Measurements from ENCODE around the gene ADAM12. TPM values are rescaled to one million over a fixed set of nuclear protein-coding genes. Genes with fewer than 3 reads are reported as not detected.
A peak's percentile ranks its signal among the peaks of the same experiment; 100 is the strongest.

ADAM12 gene
- total RNA-seq, 1 donor from 2014 or later = 100 TPM

- no peak for FAIRE-seq
- Histone ChIP-seq H3K27me3 (ENCODE audit: insufficient read depth, low read length) (no peaks in the 10 kb centered on the region), H3K4me1 (ENCODE audit: insufficient read depth, low read length) (peaks cover 29% of the 10 kb centered on the region), H3K27ac (ENCODE audit: low read depth, low read length) (no peak overlapping the region), H3K9ac (ENCODE audit: low read length) (no peak overlapping the region), H3K4me2 (ENCODE audit: low read length) (no peak overlapping the region), H3K36me3 (ENCODE audit: insufficient read depth, low read length) (peaks cover 35% of the 10 kb centered on the region), H3K79me2 (ENCODE audit: insufficient read depth, low read length) (no peaks in the 10 kb centered on the region), H2AFZ (ENCODE audit: low read depth, low read length) (no peak overlapping the region), H4K20me1 (ENCODE audit: insufficient read depth, low read length) (no peaks in the 10 kb centered on the region), H3K9me3 (ENCODE audit: insufficient read depth, low read depth, low read length) (no peaks in the 10 kb centered on the region), H3K4me3 (ENCODE audit: insufficient read depth, low read depth, low read length) (no peak overlapping the region)
- H3K9me3 Mint-ChIP-seq (ENCODE audit: unreplicated experiment) = peaks cover 10% of the 10 kb centered on the region
- H3K27ac Mint-ChIP-seq (ENCODE audit: unreplicated experiment) = peak overlapping the region; percentile 53
- H3K4me1 Mint-ChIP-seq (ENCODE audit: low read depth, unreplicated experiment) = peaks cover 44% of the 10 kb centered on the region
- no peak overlapping the region for H3K4me3 Mint-ChIP-seq (ENCODE audit: unreplicated experiment)
- no peak for TF ChIP-seq EZH2 (IDR thresholded peaks at IDR 0.05; ENCODE audit: insufficient read depth, low read length)
- TF ChIP-seq, protein P1, sequence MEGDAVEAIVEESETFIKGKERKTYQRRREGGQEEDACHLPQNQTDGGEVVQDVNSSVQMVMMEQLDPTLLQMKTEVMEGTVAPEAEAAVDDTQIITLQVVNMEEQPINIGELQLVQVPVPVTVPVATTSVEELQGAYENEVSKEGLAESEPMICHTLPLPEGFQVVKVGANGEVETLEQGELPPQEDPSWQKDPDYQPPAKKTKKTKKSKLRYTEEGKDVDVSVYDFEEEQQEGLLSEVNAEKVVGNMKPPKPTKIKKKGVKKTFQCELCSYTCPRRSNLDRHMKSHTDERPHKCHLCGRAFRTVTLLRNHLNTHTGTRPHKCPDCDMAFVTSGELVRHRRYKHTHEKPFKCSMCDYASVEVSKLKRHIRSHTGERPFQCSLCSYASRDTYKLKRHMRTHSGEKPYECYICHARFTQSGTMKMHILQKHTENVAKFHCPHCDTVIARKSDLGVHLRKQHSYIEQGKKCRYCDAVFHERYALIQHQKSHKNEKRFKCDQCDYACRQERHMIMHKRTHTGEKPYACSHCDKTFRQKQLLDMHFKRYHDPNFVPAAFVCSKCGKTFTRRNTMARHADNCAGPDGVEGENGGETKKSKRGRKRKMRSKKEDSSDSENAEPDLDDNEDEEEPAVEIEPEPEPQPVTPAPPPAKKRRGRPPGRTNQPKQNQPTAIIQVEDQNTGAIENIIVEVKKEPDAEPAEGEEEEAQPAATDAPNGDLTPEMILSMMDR (IDR thresholded peaks at IDR 0.05; ENCODE audit: insufficient read depth, low read depth, low read length) = no peak
- peaks cover 40% of the 10 kb centered on the region for H3K36me3 Mint-ChIP-seq (ENCODE audit: low read depth, unreplicated experiment)
- H3K27me3 Mint-ChIP-seq (ENCODE audit: low read depth, unreplicated experiment) = no peaks in the 10 kb centered on the region
- DNase-seq (ENCODE audit: low read depth) = no peak
Measured at GRCh38 chr10:126016882-126017281, 371.4 kb downstream of the ADAM12 start.

- H3K9ac ChIP-seq (ENCODE audit: low read length) = no peak overlapping the region
- H3K4me3 Mint-ChIP-seq (ENCODE audit: unreplicated experiment) = no peak overlapping the region
- H3K36me3 Mint-ChIP-seq (ENCODE audit: low read depth, unreplicated experiment) = peaks cover 37% of the 10 kb centered on the region
- peak overlapping the region; percentile 47 for H3K27ac Mint-ChIP-seq (ENCODE audit: unreplicated experiment)
- H3K27me3 Mint-ChIP-seq (ENCODE audit: low read depth, unreplicated experiment) = no peaks in the 10 kb centered on the region
- H3K4me2 ChIP-seq (ENCODE audit: low read length) = no peak overlapping the region
- H3K4me3 ChIP-seq (ENCODE audit: insufficient read depth, low read depth, low read length) = no peak overlapping the region
- FAIRE-seq (no peak), DNase-seq (ENCODE audit: low read depth) (peak; percentile 51)
- peaks cover 29% of the 10 kb centered on the region for H3K4me1 ChIP-seq (ENCODE audit: insufficient read depth, low read length)
- H3K36me3 ChIP-seq (ENCODE audit: insufficient read depth, low read length) = peaks cover 35% of the 10 kb centered on the region
- TF ChIP-seq, protein P1 (IDR thresholded peaks at IDR 0.05; ENCODE audit: insufficient read depth, low read depth, low read length) = no peak
- no peak for TF ChIP-seq EZH2 (IDR thresholded peaks at IDR 0.05; ENCODE audit: insufficient read depth, low read length)
- H3K4me1 Mint-ChIP-seq (ENCODE audit: low read depth, unreplicated experiment) = peaks cover 46% of the 10 kb centered on the region
- no peaks in the 10 kb centered on the region for H3K27me3 ChIP-seq (ENCODE audit: insufficient read depth, low read length)
- H4K20me1 ChIP-seq (ENCODE audit: insufficient read depth, low read length) = no peaks in the 10 kb centered on the region
- no peaks in the 10 kb centered on the region for H3K79me2 ChIP-seq (ENCODE audit: insufficient read depth, low read length)
- no peaks in the 10 kb centered on the region for H3K9me3 ChIP-seq (ENCODE audit: insufficient read depth, low read depth, low read length)
- peaks cover 10% of the 10 kb centered on the region for H3K9me3 Mint-ChIP-seq (ENCODE audit: unreplicated experiment)
- no peak overlapping the region for H2AFZ ChIP-seq (ENCODE audit: low read depth, low read length)
- H3K27ac ChIP-seq (ENCODE audit: low read depth, low read length) = no peak overlapping the region
Measured at GRCh38 chr10:126016156-126016805, 372.0 kb downstream of the ADAM12 start.

DNA sequence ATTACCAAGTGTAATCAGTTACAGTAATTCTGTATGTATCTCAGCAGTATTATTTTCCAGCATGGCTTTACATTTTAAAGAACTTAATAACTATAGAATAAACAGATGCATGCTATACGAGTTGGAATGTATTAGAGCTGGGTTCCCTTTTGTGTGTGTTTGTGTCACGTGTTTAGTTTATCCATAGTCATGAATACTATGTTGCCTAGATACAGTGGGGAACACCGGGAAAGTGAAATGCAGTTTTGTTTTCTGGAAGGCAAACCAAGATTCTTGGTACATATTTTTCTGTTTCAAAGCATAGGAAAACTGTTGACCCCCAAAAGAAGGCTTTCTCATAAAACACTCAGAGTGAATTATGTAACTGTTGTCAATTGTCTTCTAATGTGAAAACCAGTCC, 372.9 kb downstream of the ADAM12 start:
- Mint-ChIP-seq H3K4me3 (ENCODE audit: unreplicated experiment) (no peak overlapping the region), H3K27me3 (ENCODE audit: low read depth, unreplicated experiment) (no peaks in the 10 kb centered on the region), H3K27ac (ENCODE audit: unreplicated experiment) (peak overlapping the region; percentile 96), H3K9me3 (ENCODE audit: unreplicated experiment) (peaks cover 10% of the 10 kb centered on the region), H3K36me3 (ENCODE audit: low read depth, unreplicated experiment) (peaks cover 34% of the 10 kb centered on the region), H3K4me1 (ENCODE audit: low read depth, unreplicated experiment) (peaks cover 46% of the 10 kb centered on the region)
- H3K4me1 ChIP-seq (ENCODE audit: insufficient read depth, low read length) = peaks cover 29% of the 10 kb centered on the region
- no peak for DNase-seq (ENCODE audit: low read depth)
- no peaks in the 10 kb centered on the region for H3K27me3 ChIP-seq (ENCODE audit: insufficient read depth, low read length)
- peak overlapping the region; percentile 83 for H3K27ac ChIP-seq (ENCODE audit: low read depth, low read length)
- peaks cover 35% of the 10 kb centered on the region for H3K36me3 ChIP-seq (ENCODE audit: insufficient read depth, low read length)
- no peak overlapping the region for H3K9ac ChIP-seq (ENCODE audit: low read length)
- no peak overlapping the region for H3K4me3 ChIP-seq (ENCODE audit: insufficient read depth, low read depth, low read length)
- H4K20me1 ChIP-seq (ENCODE audit: insufficient read depth, low read length) = no peaks in the 10 kb centered on the region
- TF ChIP-seq, protein P1 (IDR thresholded peaks at IDR 0.05; ENCODE audit: insufficient read depth, low read depth, low read length) = no peak
- TF ChIP-seq EZH2 (IDR thresholded peaks at IDR 0.05; ENCODE audit: insufficient read depth, low read length) = no peak
- H3K9me3 ChIP-seq (ENCODE audit: insufficient read depth, low read depth, low read length) = no peaks in the 10 kb centered on the region
- FAIRE-seq = no peak
- H3K4me2 ChIP-seq (ENCODE audit: low read length) = no peak overlapping the region
- H2AFZ ChIP-seq (ENCODE audit: low read depth, low read length) = no peak overlapping the region
- H3K79me2 ChIP-seq (ENCODE audit: insufficient read depth, low read length) = no peaks in the 10 kb centered on the region

Data from astrocyte (in vitro differentiated cells and primary cell).